BE2C (cell line): ENCODE data around the gene RPP40. TPM values are rescaled to one million over a fixed set of nuclear protein-coding genes. Genes with fewer than 3 reads are reported as not detected.
A peak's percentile ranks its signal among the peaks of the same experiment; 100 is the strongest.

Experiments used
- DNase-seq: peaks from one replicate; pipeline ENCODE4 v3.0.0-alpha.2; 2020
- H3K27me3 ChIP-seq: fragments of 250-450 bp; sonication (Bioruptor Pico); 2 replicates; pipeline ENCODE4 v1.5.1; 2020; ENCODE audit warnings: mild to moderate bottlenecking
- H3K36me3 ChIP-seq: fragments of 250-450 bp; sonication (Bioruptor Pico); 2 replicates; pipeline ENCODE4 v1.5.1; 2020; ENCODE audit warnings: mild to moderate bottlenecking
- H3K4me1 ChIP-seq: fragments of 250-450 bp; sonication (Bioruptor Pico); 2 replicates; pipeline ENCODE4 v1.5.1; 2020
- H3K4me3 ChIP-seq: 2 replicates; pipeline ENCODE4 v1.5.1; 2011; ENCODE audit warnings: low read depth, low read length
- H3K9me3 ChIP-seq: fragments of 250-450 bp; sonication (Bioruptor Pico); 2 replicates; pipeline ENCODE4 v1.5.1; 2020
- CTCF ChIP-seq: IDR thresholded peaks from 2 replicates; pipeline ENCODE4 v1.5.1; 2012; ENCODE audit warnings: mild to moderate bottlenecking, low read depth, low read length
- polyA plus RNA-seq: library from polyadenylated mRNA; unstranded; fragments of >200 nt; gene quantifications from one replicate; pipeline ENCODE4 v1.2.1, GENCODE V29; 2012; ENCODE audit warnings: low read depth, missing spikeins; ENCODE audit not compliant: insufficient read length, insufficient read depth

The RPP40 gene
- polyA plus RNA-seq = 15.5 TPM

GRCh38 chr6:5003604-5004372 is at the start of gene RPP40:
Gene RPP40 (minus strand): TSS chr6:5004037. CDS start chr6:5004002, 35 bp downstream.
- H3K9me3 ChIP-seq = no peaks in the 10 kb centered on the region

GRCh38 chr6:5053038-5053437 is 49.2 kb upstream of the RPP40 start:
- Histone ChIP-seq H3K4me1 (no peaks in the 10 kb centered on the region), H3K9me3 (no peaks in the 10 kb centered on the region), H3K4me3 (no peak overlapping the region), H3K27me3 (no peaks in the 10 kb centered on the region), H3K36me3 (no peaks in the 10 kb centered on the region)
- no peak for DNase-seq
- TF ChIP-seq CTCF = no peak

More at GRCh38 chr6:5003604-5004372, at the start of gene RPP40:
- H3K36me3 ChIP-seq = no peaks in the 10 kb centered on the region
- H3K4me1 ChIP-seq = no peaks in the 10 kb centered on the region
- peak within 1 kb of the TSS; percentile 73 for H3K4me3 ChIP-seq
- H3K27me3 ChIP-seq = no peaks in the 10 kb centered on the region
- peak; percentile 98 for DNase-seq
- peak; percentile 77 for TF ChIP-seq CTCF

GRCh38 chr6:5051394-5051793 is 47.6 kb upstream of the RPP40 start:
- Histone ChIP-seq H3K4me3 (no peak overlapping the region), H3K4me1 (no peaks in the 10 kb centered on the region), H3K36me3 (no peaks in the 10 kb centered on the region), H3K9me3 (no peaks in the 10 kb centered on the region), H3K27me3 (no peaks in the 10 kb centered on the region)
- DNase-seq = no peak
- no peak for TF ChIP-seq CTCF

GRCh38 chr6:5050009-5050408 is 46.2 kb upstream of the RPP40 start:
- Histone ChIP-seq H3K4me1 (no peaks in the 10 kb centered on the region), H3K4me3 (no peak overlapping the region), H3K27me3 (no peaks in the 10 kb centered on the region), H3K9me3 (no peaks in the 10 kb centered on the region), H3K36me3 (no peaks in the 10 kb centered on the region)
- no peak for DNase-seq
- TF ChIP-seq CTCF = no peak

- TF ChIP-seq CTCF = no peak
- no peaks in the 10 kb centered on the region for H3K4me1 ChIP-seq
- H3K9me3 ChIP-seq = no peaks in the 10 kb centered on the region
- H3K27me3 ChIP-seq = no peaks in the 10 kb centered on the region
- DNase-seq = no peak
- H3K4me3 ChIP-seq = no peak overlapping the region
- H3K36me3 ChIP-seq = no peaks in the 10 kb centered on the region
Observed at GRCh38 chr6:5046430-5046829, 42.6 kb upstream of the RPP40 start.

- no peak for TF ChIP-seq CTCF
- Histone ChIP-seq H3K36me3 (no peaks in the 10 kb centered on the region), H3K4me3 (no peak overlapping the region), H3K27me3 (no peaks in the 10 kb centered on the region), H3K9me3 (no peaks in the 10 kb centered on the region), H3K4me1 (no peaks in the 10 kb centered on the region)
- no peak for DNase-seq
Observed at GRCh38 chr6:5045416-5045815, 41.6 kb upstream of the RPP40 start.
